H9 (cell line): ENCODE data around the gene KIF13A. TPM values are rescaled to one million over a fixed set of nuclear protein-coding genes. Genes with fewer than 3 reads are reported as not detected.
A peak's percentile ranks its signal among the peaks of the same experiment; 100 is the strongest.
"Not testable (repeated sequence)": the region's sequence is repeated elsewhere in the genome, so short reads cannot be mapped to it uniquely, and the experiment has no call there.

Experiments
- DNase-seq: peaks from one replicate; pipeline ENCODE4 v3.0.0-alpha.2; 2017
- H2AFZ ChIP-seq: one replicate; pipeline ENCODE4 v1.6.1; 2013; ENCODE audit warnings: mild to moderate bottlenecking, low read length, control low read depth, moderate library complexity
- H2AK5ac ChIP-seq: 2 replicates; pipeline ENCODE4 v1.6.1; 2013; ENCODE audit warnings: low read length, control low read depth, mixed read lengths; ENCODE audit not compliant: insufficient read length
- H2BK120ac ChIP-seq: one replicate; pipeline ENCODE4 v1.6.1; 2013; ENCODE audit warnings: low read depth, mild to moderate bottlenecking, low read length, control low read depth, inconsistent platforms; ENCODE audit not compliant: poor library complexity, severe bottlenecking
- H2BK12ac ChIP-seq: 2 replicates; pipeline ENCODE4 v1.6.1; 2013; ENCODE audit warnings: low read length, control low read depth, mixed read lengths, low read depth; ENCODE audit not compliant: insufficient read length
- H2BK15ac ChIP-seq: 2 replicates; pipeline ENCODE4 v1.6.1; 2013; ENCODE audit warnings: low read depth, low read length, control low read depth
- H2BK20ac ChIP-seq: one replicate; pipeline ENCODE4 v1.6.1; 2013; ENCODE audit warnings: low read depth, mild to moderate bottlenecking, low read length, control low read depth, inconsistent platforms; ENCODE audit not compliant: poor library complexity, severe bottlenecking
- H2BK5ac ChIP-seq: 2 replicates; pipeline ENCODE4 v1.6.1; 2013; ENCODE audit warnings: low read length, control low read depth, mixed read lengths; ENCODE audit not compliant: insufficient read length
- H3K14ac ChIP-seq: 2 replicates; pipeline ENCODE4 v1.6.1; 2013; ENCODE audit warnings: low read length, control low read depth; ENCODE audit not compliant: insufficient read depth
- H3K18ac ChIP-seq: 2 replicates; pipeline ENCODE4 v1.6.1; 2013; ENCODE audit warnings: low read depth, mild to moderate bottlenecking, mixed read lengths, low read length, control low read depth; ENCODE audit not compliant: insufficient read length
- H3K23ac ChIP-seq: 2 replicates; pipeline ENCODE4 v1.6.1; 2013; ENCODE audit warnings: low read length, control low read depth, mixed read lengths, low read depth; ENCODE audit not compliant: insufficient read length
- H3K23me2 ChIP-seq: 2 replicates; pipeline ENCODE4 v1.6.1; 2013; ENCODE audit warnings: low read depth, mild to moderate bottlenecking, mixed read lengths, low read length, control low read depth; ENCODE audit not compliant: insufficient read length, poor library complexity, severe bottlenecking
- H3K27ac ChIP-seq: 2 replicates; pipeline ENCODE4 v1.5.1; 2013; ENCODE audit warnings: low read length, control low read depth, mixed read lengths, low read depth; ENCODE audit not compliant: insufficient read length
- H3K27me3 ChIP-seq: 2 replicates; pipeline ENCODE4 v1.6.1; 2013; ENCODE audit warnings: low read length, control low read depth, inconsistent platforms; ENCODE audit not compliant: insufficient read depth
- H3K4ac ChIP-seq: 2 replicates; pipeline ENCODE4 v1.6.1; 2013; ENCODE audit warnings: low read depth, mild to moderate bottlenecking, control low read depth, inconsistent platforms, low read length, moderate library complexity
- H3K4me1 ChIP-seq: 2 replicates; pipeline ENCODE4 v1.6.1; 2013; ENCODE audit warnings: low read length, control low read depth, inconsistent platforms; ENCODE audit not compliant: insufficient read depth
- H3K4me2 ChIP-seq: 2 replicates; pipeline ENCODE4 v1.6.1; 2013; ENCODE audit warnings: low read length, control low read depth, mixed read lengths; ENCODE audit not compliant: insufficient read length, insufficient read depth
- H3K56ac ChIP-seq: 2 replicates; pipeline ENCODE4 v1.6.1; 2013; ENCODE audit warnings: low read depth, mild to moderate bottlenecking, mixed read lengths, low read length, control low read depth; ENCODE audit not compliant: insufficient read length
- H3K79me1 ChIP-seq: 2 replicates; pipeline ENCODE4 v1.6.1; 2013; ENCODE audit warnings: low read depth, mild to moderate bottlenecking, moderate library complexity, low read length, control low read depth, inconsistent platforms; ENCODE audit not compliant: insufficient read depth, poor library complexity, severe bottlenecking
- H3K79me2 ChIP-seq: 2 replicates; pipeline ENCODE4 v1.6.1; 2013; ENCODE audit warnings: low read length, control low read depth, inconsistent platforms; ENCODE audit not compliant: insufficient read depth
- H3K9ac ChIP-seq: 2 replicates; pipeline ENCODE4 v1.6.1; 2013; ENCODE audit warnings: low read length, control low read depth, mixed read lengths; ENCODE audit not compliant: insufficient read length; ENCODE audit errors: extremely low read depth
- H3K9me3 ChIP-seq: one replicate; pipeline ENCODE4 v1.6.1; 2013; ENCODE audit warnings: low read depth, low read length, inconsistent platforms; ENCODE audit not compliant: control insufficient read depth
- H3T11ph ChIP-seq: one replicate; pipeline ENCODE4 v1.6.1; 2013; ENCODE audit warnings: mild to moderate bottlenecking, low read length, control low read depth, inconsistent platforms
- H4K20me1 ChIP-seq: one replicate; pipeline ENCODE4 v1.6.1; 2013; ENCODE audit not compliant: control insufficient read depth, insufficient read length, insufficient read depth
- H4K5ac ChIP-seq: 2 replicates; pipeline ENCODE4 v1.6.1; 2013; ENCODE audit warnings: low read depth, mild to moderate bottlenecking, mixed read lengths, low read length, control low read depth; ENCODE audit not compliant: insufficient read length
- H4K8ac ChIP-seq: replicated peaks from 2 replicates; pipeline ENCODE4 v1.6.1; 2013; ENCODE audit warnings: low read length, control low read depth, mixed read lengths, low read depth; ENCODE audit not compliant: insufficient read length
- H4K91ac ChIP-seq: 2 replicates; pipeline ENCODE4 v1.6.1; 2013; ENCODE audit warnings: low read depth, mild to moderate bottlenecking, moderate library complexity, mixed read lengths, low read length, control low read depth; ENCODE audit not compliant: insufficient read length
- H3K27ac Mint-ChIP-seq, 3 experiments: 2 replicates in 2 of 3; 3 replicates in 1 of 3; pipeline ENCODE4 v1.8.0; 2020 to 2021; ENCODE audit warnings: mixed read lengths in 3 of 3, mild to moderate bottlenecking in 1 of 3, moderate library complexity in 1 of 3
- H3K27me3 Mint-ChIP-seq: 2 replicates; pipeline ENCODE4 v1.8.0; 2021; ENCODE audit warnings: low read depth, mild to moderate bottlenecking, moderate library complexity, mixed read lengths
- H3K36me3 Mint-ChIP-seq, 3 experiments: 2 replicates in 2 of 3; 3 replicates in 1 of 3; pipeline ENCODE4 v1.8.0; 2020 to 2021; ENCODE audit warnings: low read depth in 3 of 3, mixed read lengths in 3 of 3; ENCODE audit not compliant: insufficient read depth in 1 of 3
- H3K4me1 Mint-ChIP-seq, 2 experiments: 2 replicates each; pipeline ENCODE4 v1.8.0; 2020; ENCODE audit warnings: mixed read lengths in 2 of 2
- H3K4me3 Mint-ChIP-seq, 2 experiments: 2 replicates in 1 of 2; 3 replicates in 1 of 2; pipeline ENCODE4 v1.8.0; 2020 to 2021; ENCODE audit warnings: mild to moderate bottlenecking in 2 of 2, mixed read lengths in 2 of 2, moderate library complexity in 1 of 2
- H3K9me3 Mint-ChIP-seq, 2 experiments: 2 replicates in 1 of 2; 3 replicates in 1 of 2; pipeline ENCODE4 v1.8.0; 2020; ENCODE audit warnings: mild to moderate bottlenecking in 2 of 2, mixed read lengths in 2 of 2, moderate library complexity in 1 of 2
- WGBS: extraction: QIAGEN DNeasy Blood & Tissue Kit; methylation state at CpG from one replicate; pipeline ENCODE4 v1.1.7; 2013; ENCODE audit warnings: missing lambda C conversion rate, low lambda C conversion rate, mixed read lengths; ENCODE audit not compliant: insufficient read length; ENCODE audit errors: extremely low coverage; 5-methylcytosine and 5-hydroxymethylcytosine counted together
- total RNA-seq: library from RNA; stranded (reverse); gene quantifications from 2 replicates; pipeline ENCODE4 v1.2.1, GENCODE V29; 2021
- TF ChIP-seq, protein P1 (sequence below): fragments of 200-600 bp; sonication (generic); conservative IDR thresholded peaks from 3 replicates; pipeline ENCODE4 v1.8.0; 2021; ENCODE audit warnings: antibody characterized with exemption, mild to moderate bottlenecking

The KIF13A gene
- total RNA-seq, 1 experiment from 2014 or later = 38.2 TPM

DNA sequence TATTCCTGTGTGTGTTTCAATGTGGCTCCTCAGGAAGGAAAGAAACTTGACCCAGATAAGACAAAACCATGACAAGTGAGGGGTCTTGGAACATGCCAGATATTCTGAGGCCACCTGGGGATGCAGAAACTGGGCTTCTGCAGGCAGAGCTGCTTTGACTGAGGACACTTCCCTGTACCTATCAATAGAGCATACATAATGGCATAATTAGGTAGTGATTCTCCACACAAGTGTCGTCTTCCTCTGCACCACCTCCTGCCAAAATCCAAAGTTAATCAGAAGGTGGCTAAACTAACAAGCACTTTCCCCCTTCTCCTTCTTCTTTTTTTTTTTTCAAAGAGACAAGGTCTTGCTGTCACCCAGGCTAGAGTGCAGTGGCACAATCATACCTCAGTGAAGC, 97.1 kb downstream of the KIF13A start:
- Histone ChIP-seq H4K91ac (no peak overlapping the region), H2AK5ac (no peak overlapping the region), H3K4ac (no peak overlapping the region), H3K9me3 (peaks cover 8% of the 10 kb centered on the region), H2BK5ac (no peak overlapping the region), H4K20me1 (no peaks in the 10 kb centered on the region), H3K18ac (no peak overlapping the region), H3T11ph (no peak overlapping the region), H3K4me2 (no peak overlapping the region), H4K8ac (no peak overlapping the region), H3K9ac (no peak overlapping the region), H4K5ac (no peak overlapping the region), H2BK120ac (no peak overlapping the region), H3K23me2 (no peaks in the 10 kb centered on the region), H3K27ac (no peak overlapping the region), H3K79me1 (no peaks in the 10 kb centered on the region), H3K14ac (no peak overlapping the region), H3K23ac (no peak overlapping the region), H3K56ac (no peak overlapping the region), H2BK15ac (no peak overlapping the region), H3K4me1 (no peaks in the 10 kb centered on the region), H2BK20ac (no peak overlapping the region), H3K79me2 (no peaks in the 10 kb centered on the region), H2BK12ac (no peak overlapping the region), H2AFZ (no peak overlapping the region), H3K27me3 (no peaks in the 10 kb centered on the region; the same call in 1 of the 2 replicates)
- Mint-ChIP-seq H3K9me3 (peaks cover 9 to 10% of the 10 kb centered on the region in 2 experiments), H3K4me3 (no peak overlapping the region), H3K36me3 (peaks cover 14 to 32% (median 18%) of the 10 kb centered on the region in 3 experiments), H3K27ac (peak overlapping the region in 1 of 3 experiments; percentile 74; a peak in 3 of 7 replicates), H3K27me3 (no peaks in the 10 kb centered on the region; the same call in 1 of the 2 replicates), H3K4me1 (peaks cover 7 to 9% of the 10 kb centered on the region in 2 experiments; a peak in 3 of 4 replicates)
- DNase-seq = no peak
- WGBS = no CpG with 5 or more reads among the region's 1 CpG
- TF ChIP-seq, protein P1, sequence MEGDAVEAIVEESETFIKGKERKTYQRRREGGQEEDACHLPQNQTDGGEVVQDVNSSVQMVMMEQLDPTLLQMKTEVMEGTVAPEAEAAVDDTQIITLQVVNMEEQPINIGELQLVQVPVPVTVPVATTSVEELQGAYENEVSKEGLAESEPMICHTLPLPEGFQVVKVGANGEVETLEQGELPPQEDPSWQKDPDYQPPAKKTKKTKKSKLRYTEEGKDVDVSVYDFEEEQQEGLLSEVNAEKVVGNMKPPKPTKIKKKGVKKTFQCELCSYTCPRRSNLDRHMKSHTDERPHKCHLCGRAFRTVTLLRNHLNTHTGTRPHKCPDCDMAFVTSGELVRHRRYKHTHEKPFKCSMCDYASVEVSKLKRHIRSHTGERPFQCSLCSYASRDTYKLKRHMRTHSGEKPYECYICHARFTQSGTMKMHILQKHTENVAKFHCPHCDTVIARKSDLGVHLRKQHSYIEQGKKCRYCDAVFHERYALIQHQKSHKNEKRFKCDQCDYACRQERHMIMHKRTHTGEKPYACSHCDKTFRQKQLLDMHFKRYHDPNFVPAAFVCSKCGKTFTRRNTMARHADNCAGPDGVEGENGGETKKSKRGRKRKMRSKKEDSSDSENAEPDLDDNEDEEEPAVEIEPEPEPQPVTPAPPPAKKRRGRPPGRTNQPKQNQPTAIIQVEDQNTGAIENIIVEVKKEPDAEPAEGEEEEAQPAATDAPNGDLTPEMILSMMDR = no peak

DNA sequence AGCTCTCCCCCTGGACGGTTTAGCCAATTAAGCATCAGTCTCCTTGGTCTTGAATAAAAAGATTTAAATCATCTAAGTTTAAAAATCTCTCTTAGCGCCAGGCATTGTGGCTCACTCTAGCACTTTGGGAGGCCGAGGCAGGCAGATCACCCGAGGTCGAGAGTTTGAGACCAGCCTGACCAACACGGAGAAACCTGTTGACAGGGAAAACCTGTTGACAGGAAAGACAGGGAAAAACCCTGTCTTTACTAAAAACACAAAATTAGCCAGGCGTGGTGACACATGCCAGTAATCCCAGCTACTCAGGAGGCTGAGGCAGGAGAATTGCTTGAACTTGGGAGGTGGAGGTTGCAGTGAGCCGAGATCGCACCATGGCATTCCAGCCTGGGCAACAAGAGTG, 97.7 kb downstream of the KIF13A start:
- H2BK15ac ChIP-seq, H3K56ac ChIP-seq, H3K4me1 Mint-ChIP-seq, H3K27ac ChIP-seq, H2BK12ac ChIP-seq, H4K20me1 ChIP-seq, H2AK5ac ChIP-seq, H3K9ac ChIP-seq, H3K4me2 ChIP-seq, H2AFZ ChIP-seq, H4K5ac ChIP-seq, H3T11ph ChIP-seq, H3K4me1 ChIP-seq, H3K23me2 ChIP-seq, H3K9me3 Mint-ChIP-seq, H4K8ac ChIP-seq, H2BK5ac ChIP-seq, H2BK20ac ChIP-seq, H3K23ac ChIP-seq, H3K79me1 ChIP-seq, H3K27me3 Mint-ChIP-seq, H4K91ac ChIP-seq, H3K18ac ChIP-seq, H3K14ac ChIP-seq, H2BK120ac ChIP-seq, H3K79me2 ChIP-seq, DNase-seq, H3K4ac ChIP-seq, H3K9me3 ChIP-seq, H3K4me3 Mint-ChIP-seq, H3K27me3 ChIP-seq: not testable (repeated sequence)
- Mint-ChIP-seq H3K36me3 (peaks cover 9 to 26% (median 13%) of the 10 kb centered on the region in 3 experiments; a peak in 6 of 7 replicates), H3K27ac (peak overlapping the region in 1 of 3 experiments; percentile 45; a peak in 1 of 7 replicates)
- WGBS = no CpG with 5 or more reads among the region's 9 CpGs
